ENCODE measurements around the gene EWSR1.
"Not testable (repeated sequence)": the region's sequence is repeated elsewhere in the genome, so short reads cannot be mapped to it uniquely, and the experiment has no call there.

Gene EWSR1

GRCh38 chr22:29267858-29268510 lies at the start of gene EWSR1, which contains the start of gene RHBDD3:
TSS of gene EWSR1 (plus strand) at chr22:29268268. CDS start at chr22:29268337, 69 bp downstream.
TSS of gene RHBDD3 (minus strand) at chr22:29267981. CDS start at chr22:29265626, 2,355 bp downstream.
- DNase-seq (ENCODE audit: low read depth) = peak; percentile 98

GRCh38 chr22:29218758-29219408 lies 49.2 kb upstream of the EWSR1 start:
- no peak for DNase-seq (ENCODE audit: low read depth)

- DNase-seq (ENCODE audit: low read depth) = not testable (repeated sequence)
Measured at GRCh38 chr22:29219409-29219782, 48.7 kb upstream of the EWSR1 start.

- DNase-seq (ENCODE audit: low read depth) = no peak
Measured at GRCh38 chr22:29219881-29220670, 48.0 kb upstream of the EWSR1 start.

GRCh38 chr22:29224121-29224858 lies 43.8 kb upstream of the EWSR1 start:
- no peak for DNase-seq (ENCODE audit: low read depth)

- DNase-seq (ENCODE audit: low read depth) = no peak
Measured at GRCh38 chr22:29224859-29225410, 43.1 kb upstream of the EWSR1 start.

- peak; percentile 45 for DNase-seq (ENCODE audit: low read depth)
Measured at GRCh38 chr22:29225422-29226090, 42.5 kb upstream of the EWSR1 start.

- no peak for DNase-seq (ENCODE audit: low read depth)
Measured at GRCh38 chr22:29226351-29226981, 41.6 kb upstream of the EWSR1 start.

GRCh38 chr22:29230972-29231875 lies 36.8 kb upstream of the EWSR1 start:
- no peak for DNase-seq (ENCODE audit: low read depth)

- peak; percentile 6 for DNase-seq (ENCODE audit: low read depth)
Measured at GRCh38 chr22:29231971-29232959, 35.8 kb upstream of the EWSR1 start.

- DNase-seq (ENCODE audit: low read depth) = no peak
Measured at GRCh38 chr22:29233277-29233877, 34.7 kb upstream of the EWSR1 start.

- not testable (repeated sequence) for DNase-seq (ENCODE audit: low read depth)
Measured at GRCh38 chr22:29240481-29240880, 27.6 kb upstream of the EWSR1 start.

GRCh38 chr22:29243874-29244446 lies 24.1 kb upstream of the EWSR1 start:
- DNase-seq (ENCODE audit: low read depth) = no peak

- no peak for DNase-seq (ENCODE audit: low read depth)
Measured at GRCh38 chr22:29244785-29245625, 23.1 kb upstream of the EWSR1 start.

- peak; percentile 57 for DNase-seq (ENCODE audit: low read depth)
Measured at GRCh38 chr22:29245626-29246385, 22.3 kb upstream of the EWSR1 start.

- not testable (repeated sequence) for DNase-seq (ENCODE audit: low read depth)
Measured at GRCh38 chr22:29247891-29248290, 20.2 kb upstream of the EWSR1 start.

All from iris pigment epithelial cell (primary cell).